DOHH2 (cell line): Measurements from ENCODE around the gene PAIP2.

Experiments used
- H3F3A ChIP-seq: fragments of 200-600 bp; sonication (generic), shearing (Covaris generic); 2 replicates; pipeline ENCODE4 v1.6.0; 2016; ENCODE audit warnings: antibody characterized with exemption, mild to moderate bottlenecking; ENCODE audit not compliant: control insufficient read depth, insufficient read depth
- H3K27ac ChIP-seq: fragments of 200-600 bp; sonication (generic); 2 replicates; pipeline ENCODE4 v1.5.1; 2014; ENCODE audit warnings: low read depth, mild to moderate bottlenecking, low read length, moderate library complexity
- H3K27me3 ChIP-seq: fragments of 200-600 bp; sonication (generic); 2 replicates; pipeline ENCODE4 v1.6.1; 2014; ENCODE audit warnings: mild to moderate bottlenecking, low read length, mixed read lengths; ENCODE audit not compliant: control insufficient read depth
- H3K36me3 ChIP-seq: fragments of 200-600 bp; sonication (generic); 2 replicates; pipeline ENCODE4 v1.6.1; 2014; ENCODE audit warnings: mild to moderate bottlenecking, low read length, moderate library complexity, mixed read lengths; ENCODE audit not compliant: control insufficient read depth
- H3K4me1 ChIP-seq: fragments of 200-600 bp; sonication (generic); 2 replicates; pipeline ENCODE4 v1.6.1; 2014; ENCODE audit warnings: mild to moderate bottlenecking, low read length, mixed read lengths; ENCODE audit not compliant: control insufficient read depth
- H3K4me2 ChIP-seq: fragments of 200-600 bp; sonication (generic); 2 replicates; pipeline ENCODE4 v1.6.0; 2014; ENCODE audit warnings: mild to moderate bottlenecking, low read length, moderate library complexity
- H3K4me3 ChIP-seq: fragments of 200-600 bp; sonication (generic); 2 replicates; pipeline ENCODE4 v1.5.1; 2014; ENCODE audit warnings: mild to moderate bottlenecking, low read length, mixed read lengths
- H3K79me2 ChIP-seq: fragments of 200-600 bp; sonication (generic); 2 replicates; pipeline ENCODE4 v1.6.1; 2014; ENCODE audit warnings: mild to moderate bottlenecking, low read length, mixed read lengths; ENCODE audit not compliant: control insufficient read depth
- H3K9me2 ChIP-seq: fragments of 200-600 bp; sonication (generic); replicated peaks from 2 replicates; pipeline ENCODE4 v1.6.1; 2014; ENCODE audit warnings: mild to moderate bottlenecking, low read length, mixed read lengths; ENCODE audit not compliant: control insufficient read depth
- H3K9me3 ChIP-seq: fragments of 200-600 bp; sonication (generic); 2 replicates; pipeline ENCODE4 v1.6.1; 2014; ENCODE audit warnings: antibody characterized with exemption, low read length, mixed read lengths; ENCODE audit not compliant: control insufficient read depth, insufficient read depth
- H4K20me1 ChIP-seq: fragments of 200-600 bp; sonication (generic); 2 replicates; pipeline ENCODE4 v1.6.0; 2014; ENCODE audit warnings: low read depth, mild to moderate bottlenecking, antibody characterized with exemption, low read length, moderate library complexity; ENCODE audit not compliant: control insufficient read depth, insufficient read depth
- EZH2phosphoT487 ChIP-seq: fragments of 200-600 bp; sonication (generic); IDR thresholded peaks from 2 replicates; pipeline ENCODE4 v1.6.1; 2017; ENCODE audit warnings: borderline replicate concordance, mild to moderate bottlenecking, antibody characterized with exemption, low read length, moderate library complexity, mixed read lengths
- TF ChIP-seq, protein P1 (sequence below): fragments of 200-600 bp; sonication (generic); IDR thresholded peaks from one replicate; pipeline ENCODE4 v1.5.1; 2014; ENCODE audit warnings: antibody characterized with exemption, mild to moderate bottlenecking, low read depth, low read length; ENCODE audit not compliant: poor library complexity, severe bottlenecking

The PAIP2 gene

DNA sequence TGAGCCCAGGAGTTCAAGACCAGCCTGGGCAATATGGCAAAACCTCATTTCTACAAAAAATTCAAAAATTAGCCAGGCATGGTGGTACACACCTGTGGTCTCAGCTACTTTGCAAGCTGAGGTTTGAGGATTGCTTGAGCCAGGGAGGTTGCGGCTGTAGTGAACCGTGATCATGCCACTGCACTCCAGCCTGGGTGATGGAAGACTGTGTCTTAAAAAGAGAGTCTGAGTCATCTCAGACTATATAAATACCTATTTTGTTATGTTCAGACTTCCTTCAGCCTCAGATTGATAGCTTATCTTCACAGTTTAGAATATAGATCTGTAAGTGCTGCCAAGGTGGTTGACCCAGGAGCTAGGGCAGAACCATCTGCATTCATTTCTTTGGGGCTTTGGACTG lies 1.6 kb upstream of the PAIP2 start:
- Histone ChIP-seq H4K20me1 (peaks cover 19% of the 10 kb centered on the region), H3K4me2 (peak overlapping the region; percentile 89), H3K9me2 (no peaks in the 10 kb centered on the region)

DNA sequence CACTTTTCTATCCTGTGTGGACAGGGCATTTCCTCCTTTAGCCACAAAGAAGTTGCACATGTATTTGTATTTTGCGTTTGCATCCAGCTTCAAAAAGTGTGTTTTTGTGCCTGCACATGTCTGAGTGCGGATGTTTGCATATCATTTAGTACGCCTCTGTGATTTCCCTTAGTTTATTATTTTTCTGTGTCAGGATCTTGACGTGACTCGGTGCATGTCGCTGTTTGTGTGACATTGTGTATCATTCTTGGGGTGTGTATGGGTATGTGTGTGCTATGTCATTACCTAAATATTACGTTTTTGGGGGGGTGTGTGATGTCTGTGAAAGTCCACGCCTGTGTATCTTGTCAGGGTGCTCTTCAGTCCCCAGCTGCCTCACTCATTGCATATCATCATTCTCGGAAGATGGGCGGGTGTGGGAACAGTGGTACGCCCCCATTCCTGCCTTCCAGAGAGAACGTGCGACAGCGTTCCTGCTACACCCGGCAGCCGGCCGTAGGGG lies 416 bp upstream of the PAIP2 start:
- H3K9me2 ChIP-seq: no peaks in the 10 kb centered on the region

More for the DNA sequence above, 1.6 kb upstream of the PAIP2 start:
- H3K27ac ChIP-seq: no peak overlapping the region
- no peaks in the 10 kb centered on the region for H3K27me3 ChIP-seq
- peaks cover 37% of the 10 kb centered on the region for H3K4me1 ChIP-seq
- TF ChIP-seq, protein P1, sequence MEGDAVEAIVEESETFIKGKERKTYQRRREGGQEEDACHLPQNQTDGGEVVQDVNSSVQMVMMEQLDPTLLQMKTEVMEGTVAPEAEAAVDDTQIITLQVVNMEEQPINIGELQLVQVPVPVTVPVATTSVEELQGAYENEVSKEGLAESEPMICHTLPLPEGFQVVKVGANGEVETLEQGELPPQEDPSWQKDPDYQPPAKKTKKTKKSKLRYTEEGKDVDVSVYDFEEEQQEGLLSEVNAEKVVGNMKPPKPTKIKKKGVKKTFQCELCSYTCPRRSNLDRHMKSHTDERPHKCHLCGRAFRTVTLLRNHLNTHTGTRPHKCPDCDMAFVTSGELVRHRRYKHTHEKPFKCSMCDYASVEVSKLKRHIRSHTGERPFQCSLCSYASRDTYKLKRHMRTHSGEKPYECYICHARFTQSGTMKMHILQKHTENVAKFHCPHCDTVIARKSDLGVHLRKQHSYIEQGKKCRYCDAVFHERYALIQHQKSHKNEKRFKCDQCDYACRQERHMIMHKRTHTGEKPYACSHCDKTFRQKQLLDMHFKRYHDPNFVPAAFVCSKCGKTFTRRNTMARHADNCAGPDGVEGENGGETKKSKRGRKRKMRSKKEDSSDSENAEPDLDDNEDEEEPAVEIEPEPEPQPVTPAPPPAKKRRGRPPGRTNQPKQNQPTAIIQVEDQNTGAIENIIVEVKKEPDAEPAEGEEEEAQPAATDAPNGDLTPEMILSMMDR: no peak
- TF ChIP-seq EZH2phosphoT487: no peak
- 0 out of 2 replicates have a peak overlapping the region, but pooled peaks have one; percentile 92 for H3K4me3 ChIP-seq
- H3K9me3 ChIP-seq: no peaks in the 10 kb centered on the region
- H3F3A ChIP-seq: peaks cover 28% of the 10 kb centered on the region
- H3K36me3 ChIP-seq: peaks cover 26% of the 10 kb centered on the region
- H3K79me2 ChIP-seq: peaks cover 34% of the 10 kb centered on the region

DNA sequence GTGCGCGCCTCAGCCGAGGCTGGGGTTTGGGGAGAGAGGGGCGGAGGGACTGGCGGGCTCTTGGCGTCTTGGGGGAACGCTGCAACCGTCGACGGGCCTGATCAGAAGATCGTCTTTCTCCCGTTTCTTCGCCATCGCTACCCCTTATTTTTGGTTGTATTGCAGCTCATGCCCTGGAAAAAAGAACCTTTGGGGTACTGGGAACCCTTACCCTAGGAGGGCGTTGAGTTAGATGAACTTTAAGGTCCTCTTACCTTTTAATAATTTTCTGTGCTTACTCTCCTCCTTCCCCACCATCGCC lies 719 bp downstream of the PAIP2 start:
- Histone ChIP-seq H4K20me1 (peaks cover 19% of the 10 kb centered on the region), H3K27ac (peak overlapping the region; percentile 85), H3K36me3 (peaks cover 44% of the 10 kb centered on the region), H3K4me1 (peaks cover 41% of the 10 kb centered on the region), H3K27me3 (no peaks in the 10 kb centered on the region), H3K4me2 (peak overlapping the region; percentile 89), H3K4me3 (peak overlapping the region; percentile 92), H3K79me2 (peaks cover 57% of the 10 kb centered on the region), H3F3A (peaks cover 10% of the 10 kb centered on the region), H3K9me2 (no peaks in the 10 kb centered on the region), H3K9me3 (no peaks in the 10 kb centered on the region)
- TF ChIP-seq, protein P1: no peak
- TF ChIP-seq EZH2phosphoT487: no peak

More for the DNA sequence above, 416 bp upstream of the PAIP2 start:
- peaks cover 37% of the 10 kb centered on the region for H3K4me1 ChIP-seq
- H3K27me3 ChIP-seq: no peaks in the 10 kb centered on the region
- H3K79me2 ChIP-seq: peaks cover 46% of the 10 kb centered on the region
- TF ChIP-seq, protein P1: no peak
- TF ChIP-seq EZH2phosphoT487: no peak
- peaks cover 36% of the 10 kb centered on the region for H3K36me3 ChIP-seq
- H3K9me3 ChIP-seq: no peaks in the 10 kb centered on the region
- peak overlapping the region; percentile 85 for H3K27ac ChIP-seq
- H4K20me1 ChIP-seq: peaks cover 19% of the 10 kb centered on the region
- peak overlapping the region; percentile 92 for H3K4me3 ChIP-seq
- peak overlapping the region; percentile 89 for H3K4me2 ChIP-seq
- H3F3A ChIP-seq: peaks cover 19% of the 10 kb centered on the region

DNA sequence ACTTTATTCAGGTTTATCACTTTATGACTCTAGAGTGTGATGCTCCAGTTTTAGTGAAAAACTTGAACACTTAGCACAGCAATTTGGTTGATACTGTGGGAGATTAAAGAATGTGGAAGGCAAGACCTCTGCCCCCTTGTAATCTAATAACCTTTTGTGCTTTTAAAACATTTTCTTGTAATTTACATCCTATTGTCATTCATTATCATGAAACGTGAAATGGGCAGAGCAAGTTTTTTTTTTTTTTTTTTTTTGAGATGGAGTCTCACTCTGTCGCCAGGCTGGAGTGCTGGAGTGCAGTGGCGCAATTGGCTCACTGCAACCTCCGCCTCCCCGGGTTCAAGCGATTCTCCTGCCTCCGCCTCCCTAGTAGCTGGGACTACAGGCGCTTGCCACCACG lies 1.8 kb downstream of the PAIP2 start:
- Histone ChIP-seq H3F3A (peaks cover 10% of the 10 kb centered on the region), H3K4me2 (peak overlapping the region; percentile 89), H3K9me3 (no peaks in the 10 kb centered on the region), H3K9me2 (no peaks in the 10 kb centered on the region), H3K27me3 (no peaks in the 10 kb centered on the region), H4K20me1 (peaks cover 19% of the 10 kb centered on the region), H3K4me3 (peak overlapping the region; percentile 92), H3K36me3 (peaks cover 44% of the 10 kb centered on the region), H3K79me2 (peaks cover 68% of the 10 kb centered on the region), H3K27ac (no peak overlapping the region), H3K4me1 (peaks cover 41% of the 10 kb centered on the region)
- TF ChIP-seq, protein P1: no peak
- no peak for TF ChIP-seq EZH2phosphoT487
